ENCODE data around the gene RRAS2.

GRCh38 chr11:14330881-14331280, 28.1 kb downstream of the RRAS2 start:
- no peak for TF ChIP-seq CTCF (IDR thresholded peaks at IDR 0.05; ENCODE audit: extremely low read depth in 1 of 2, insufficient read depth in 1 of 2, low read depth in 1 of 2, low read length in 2 of 2)
- no peak for TF ChIP-seq POLR2A (IDR thresholded peaks at IDR 0.05; ENCODE audit: low read depth, low read length)
- no peak for TF ChIP-seq EZH2 (IDR thresholded peaks at IDR 0.05; ENCODE audit: borderline replicate concordance, low read depth, low read length, severe bottlenecking)
- TF ChIP-seq POLR2AphosphoS5 (IDR thresholded peaks at IDR 0.05; ENCODE audit: insufficient read depth, low read depth, low read length): no peak
- TF ChIP-seq MYC (IDR thresholded peaks at IDR 0.05; ENCODE audit: low read depth, low read length): no peak

Data from endothelial cell of umbilical vein (primary cell).